GM23248 (cell line): ENCODE results near the gene SNX6.

Experiments used
- EZH2 ChIP-seq: fragments of 200-600 bp; sonication (generic); IDR thresholded peaks from 2 replicates; pipeline ENCODE4 v1.6.1; 2018; ENCODE audit warnings: antibody characterized with exemption, mild to moderate bottlenecking; ENCODE audit not compliant: insufficient read depth, poor library complexity, severe bottlenecking
- EZH2phosphoT487 ChIP-seq: fragments of 200-600 bp; sonication (generic); IDR thresholded peaks from 2 replicates; pipeline ENCODE4 v1.6.1; 2018; ENCODE audit warnings: antibody characterized with exemption, moderate library complexity, mild to moderate bottlenecking, low read depth; ENCODE audit not compliant: insufficient read depth

DNA sequence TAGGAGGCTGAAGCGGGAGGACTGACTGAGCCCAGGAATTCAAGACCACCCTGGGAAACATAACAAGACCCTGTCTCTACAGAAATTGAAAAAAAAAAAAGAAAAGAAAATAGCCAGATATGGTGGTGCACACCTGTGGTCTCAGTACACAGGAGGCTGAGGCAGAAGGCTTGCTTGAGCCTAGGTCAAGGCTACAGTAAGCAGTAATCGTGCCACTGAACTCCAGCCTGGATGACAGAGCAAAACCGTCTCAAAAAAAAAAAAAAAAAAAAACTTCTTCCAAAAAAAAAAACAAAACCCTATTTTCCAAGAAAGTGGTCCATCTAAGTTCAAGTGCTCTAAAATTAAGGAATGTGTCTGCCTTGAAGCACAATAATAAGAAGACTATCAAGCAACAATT is 19.8 kb downstream of the SNX6 start:
- TF ChIP-seq EZH2 (no peak), EZH2phosphoT487 (no peak)
